Common myeloid progenitor, CD34-positive (primary cell): Measurements from ENCODE around the gene POLA2.

Experiments used
- CTCF ChIA-PET: fragments of 350-600 bp; sonication (Branson Sonifier 250); formaldehyde crosslinking; loops from one replicate; lab custom pipeline; 2021; ENCODE audit warnings: antibody characterized with exemption; lab: Charles Lee
- POLR2A ChIA-PET: fragments of 350-600 bp; sonication (Branson Sonifier 250); formaldehyde crosslinking; loops from one replicate; lab custom pipeline; 2021; ENCODE audit warnings: antibody characterized with exemption; lab: Charles Lee
- DNase-seq, 3 donors: peaks; one replicate each; pipeline versions ENCODE4 v3.0.0 to v3.0.0-alpha.2; 2013
- H3K27ac ChIP-seq, 2 experiments: 1 replicate in 1 of 2; 2 replicates in 1 of 2; pipeline ENCODE4 v1.7.0; 2013; ENCODE audit warnings: inconsistent platforms in 2 of 2, low read length in 2 of 2, mild to moderate bottlenecking in 2 of 2, low read depth in 1 of 2, moderate library complexity in 1 of 2; ENCODE audit not compliant: severe bottlenecking in 2 of 2, insufficient read depth in 1 of 2, poor library complexity in 1 of 2
- H3K27me3 ChIP-seq, 5 experiments: replicated peaks in 2 of 5; 1 replicate in 3 of 5; 2 replicates in 2 of 5; pipeline versions ENCODE4 v1.6.1 to v1.7.0; 2013; ENCODE audit warnings: low read length in 4 of 5, mild to moderate bottlenecking in 2 of 5, moderate library complexity in 2 of 5, inconsistent platforms in 1 of 5; ENCODE audit not compliant: insufficient read depth in 5 of 5, control insufficient read depth in 4 of 5
- H3K36me3 ChIP-seq, 4 experiments: 1 replicate in 2 of 4; 2 replicates in 2 of 4; pipeline versions ENCODE4 v1.6.1 to v1.7.0; 2013; ENCODE audit warnings: low read length in 3 of 4, control low read depth in 1 of 4, mild to moderate bottlenecking in 1 of 4; ENCODE audit not compliant: control insufficient read depth in 4 of 4, insufficient read depth in 4 of 4
- H3K4me1 ChIP-seq, 4 experiments: 1 replicate in 3 of 4; 2 replicates in 1 of 4; pipeline versions ENCODE4 v1.6.1 to v1.7.1; 2013; ENCODE audit warnings: low read length in 3 of 4, mild to moderate bottlenecking in 3 of 4, control low read depth in 1 of 4, inconsistent platforms in 1 of 4, moderate library complexity in 1 of 4; ENCODE audit not compliant: control insufficient read depth in 4 of 4, insufficient read depth in 4 of 4; ENCODE audit errors: control extremely low read depth in 1 of 4
- H3K4me3 ChIP-seq, 7 experiments: 1 replicate in 4 of 7; 2 replicates in 3 of 7; pipeline versions ENCODE4 v1.5.1 to v1.7.0; 2013; ENCODE audit warnings: mild to moderate bottlenecking in 7 of 7, low read length in 6 of 7, moderate library complexity in 6 of 7, inconsistent platforms in 2 of 7, low read depth in 2 of 7, control low read depth in 1 of 7; ENCODE audit not compliant: insufficient read depth in 4 of 7, control insufficient read depth in 1 of 7; ENCODE audit errors: extremely low read depth in 1 of 7
- H3K9me3 ChIP-seq, 5 experiments: 1 replicate in 4 of 5; 2 replicates in 1 of 5; pipeline versions ENCODE4 v1.6.1 to v1.7.1; 2013; ENCODE audit warnings: low read length in 4 of 5, mild to moderate bottlenecking in 2 of 5, inconsistent platforms in 1 of 5, low read depth in 1 of 5, moderate library complexity in 1 of 5; ENCODE audit not compliant: control insufficient read depth in 4 of 5, insufficient read depth in 2 of 5; ENCODE audit errors: control extremely low read depth in 1 of 5
- WGBS: methylation state at CpG from one replicate; pipeline ENCODE4 v1.1.5; 2013; ENCODE audit not compliant: insufficient coverage; 5-methylcytosine and 5-hydroxymethylcytosine counted together

POLA2 gene

DNA sequence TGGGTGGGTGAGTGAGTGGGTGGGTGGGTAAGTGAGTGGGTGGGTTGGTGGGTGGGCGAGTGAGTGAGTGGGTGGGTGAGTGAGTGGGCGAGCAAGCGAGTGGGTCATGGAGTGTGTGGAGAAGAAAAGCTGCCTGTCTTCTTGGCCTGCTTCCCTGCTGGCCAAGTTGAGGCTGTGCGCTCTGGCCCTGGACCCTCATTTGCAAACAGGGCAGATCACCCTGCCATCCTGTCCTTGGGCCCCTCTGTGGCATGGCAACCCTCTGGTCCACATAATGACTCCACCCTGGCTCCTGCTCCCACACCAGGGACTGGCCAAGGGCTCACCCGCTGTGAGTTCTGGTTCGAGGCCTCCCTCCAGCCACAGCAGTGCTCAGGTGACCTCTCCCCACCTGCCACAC, 44.9 kb upstream of the POLA2 start:
- POLR2A ChIA-PET = no interaction called here
- Histone ChIP-seq H3K4me3 (no peak overlapping the region), H3K27ac (no peak overlapping the region), H3K9me3 (no peaks in the 10 kb centered on the region), H3K4me1 (peaks cover 5 to 74% (median 44%) of the 10 kb centered on the region in 4 experiments), H3K36me3 (peaks cover 0 to 4% (median 2%) of the 10 kb centered on the region in 4 experiments), H3K27me3 (no peaks in the 10 kb centered on the region)
- no peak for DNase-seq
- CTCF ChIA-PET = no interaction called here
- WGBS = 100% methylated on average over 5 of the region's 6 CpGs

DNA sequence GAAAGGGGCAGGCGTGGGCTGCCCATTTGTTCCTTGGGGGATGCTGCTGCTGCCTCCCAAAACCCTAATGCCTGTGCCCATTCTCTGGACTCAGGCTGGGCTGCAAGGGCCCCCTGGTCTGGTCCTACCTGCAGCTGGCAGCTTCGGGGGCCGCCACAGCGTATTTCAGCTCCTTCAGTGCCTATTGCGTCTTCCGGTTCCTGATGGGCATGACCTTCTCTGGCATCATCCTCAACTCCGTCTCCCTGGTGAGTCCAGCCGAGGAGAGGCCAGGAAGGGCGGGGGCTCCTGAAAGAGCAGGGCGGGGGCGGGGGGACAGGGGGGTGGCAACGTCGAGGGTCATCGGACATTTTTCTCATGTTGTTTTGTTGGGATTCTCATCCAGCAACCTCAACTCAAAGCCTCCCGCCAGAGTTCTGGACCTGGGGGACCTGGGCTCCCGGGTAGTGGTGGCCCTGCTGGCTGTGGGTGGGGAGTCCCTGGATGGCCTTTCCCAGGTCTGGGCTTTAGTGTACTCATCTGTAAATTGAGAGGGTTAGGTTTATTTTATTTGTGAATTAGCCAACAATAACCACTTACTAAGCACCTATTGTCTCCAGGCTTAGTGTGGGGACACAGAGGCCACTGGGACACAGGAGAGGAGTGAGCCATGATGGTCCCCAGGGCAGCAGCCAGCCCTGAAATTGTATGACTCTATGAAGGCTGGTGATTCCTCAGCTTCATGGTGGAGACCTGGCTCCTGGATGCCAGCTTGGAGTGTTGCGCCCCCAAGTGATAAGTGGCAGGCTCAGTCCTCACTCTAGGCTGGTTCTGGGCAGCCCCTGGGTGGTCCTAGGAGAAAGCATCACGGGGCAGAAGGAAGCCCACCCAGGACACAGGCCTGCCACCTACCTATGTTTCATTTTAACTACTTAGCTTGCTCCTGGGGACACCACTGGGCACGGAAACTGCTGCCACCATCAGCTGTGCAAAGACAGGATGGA, 44.0 kb upstream of the POLA2 start:
- WGBS = 100% methylated on average over 11 of the region's 19 CpGs
- DNase-seq = no peak
- CTCF ChIA-PET = interaction anchor here (1.1 to 14.2 kb wide), 3 partner anchors 13 to 300 kb away, joined by 3 to 166 read pairs (median 3); no protein-coding TSS in a partner anchor
- H3K4me3 ChIP-seq = no peak overlapping the region
- POLR2A ChIA-PET = no interaction called here
- peaks cover 5 to 74% (median 43%) of the 10 kb centered on the region in 4 experiments for H3K4me1 ChIP-seq
- H3K36me3 ChIP-seq = no peaks in the 10 kb centered on the region
- no peak overlapping the region for H3K27ac ChIP-seq
- no peaks in the 10 kb centered on the region for H3K27me3 ChIP-seq
- H3K9me3 ChIP-seq = no peaks in the 10 kb centered on the region

DNA sequence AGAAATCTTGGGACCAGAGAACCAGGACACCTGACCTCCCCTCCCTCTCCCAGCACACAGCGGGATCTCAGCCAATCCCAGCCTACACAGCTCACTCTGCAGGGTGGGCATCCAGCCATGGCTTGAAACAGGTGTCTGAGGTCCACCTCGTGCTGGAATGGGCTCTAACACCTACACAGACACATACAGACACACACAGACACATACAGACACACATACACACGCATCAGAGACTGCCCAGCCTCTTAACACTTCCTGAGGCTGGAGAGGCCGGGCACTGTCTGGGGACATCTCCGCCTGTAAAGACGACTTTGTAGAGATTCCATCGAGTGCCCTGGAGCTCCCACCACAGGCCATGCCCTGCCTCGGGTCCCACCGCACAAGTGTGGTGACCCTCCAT, 43.3 kb upstream of the POLA2 start:
- ChIA-PET POLR2A (no interaction called here), CTCF (interaction anchor here (0.6 to 14.2 kb wide), 4 partner anchors 12 to 301 kb away, joined by 3 to 166 read pairs (median 3); no protein-coding TSS in a partner anchor)
- WGBS = 92% methylated on average over 6 of the region's 9 CpGs
- Histone ChIP-seq H3K27ac (no peak overlapping the region), H3K27me3 (no peaks in the 10 kb centered on the region), H3K36me3 (no peaks in the 10 kb centered on the region), H3K9me3 (no peaks in the 10 kb centered on the region), H3K4me1 (peaks cover 5 to 74% (median 44%) of the 10 kb centered on the region in 4 experiments), H3K4me3 (no peak overlapping the region)
- no peak for DNase-seq

DNA sequence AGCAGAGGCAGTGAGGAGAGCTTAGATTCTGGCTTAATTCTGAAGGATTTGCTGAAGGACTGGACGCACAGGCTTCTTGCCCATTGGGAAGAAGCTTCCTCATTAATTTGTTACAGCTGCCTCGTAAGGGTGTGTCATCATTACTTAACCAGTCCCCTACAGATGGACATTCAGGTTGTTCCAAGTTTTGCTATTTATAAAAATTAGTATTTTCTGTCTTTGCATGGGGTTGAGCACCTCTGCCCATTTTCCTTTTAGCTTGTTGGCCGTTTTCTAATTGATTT, 41.9 kb upstream of the POLA2 start:
- no peak overlapping the region for H3K4me3 ChIP-seq
- ChIA-PET CTCF (interaction anchor here (0.9 to 14.2 kb wide), 4 partner anchors 8 to 97 kb away, joined by 3 to 166 read pairs (median 14); no protein-coding TSS in a partner anchor), POLR2A (no interaction called here)
- no peaks in the 10 kb centered on the region for H3K27me3 ChIP-seq
- DNase-seq = no peak
- no peaks in the 10 kb centered on the region for H3K9me3 ChIP-seq
- peaks cover 5 to 66% (median 32%) of the 10 kb centered on the region in 4 experiments for H3K4me1 ChIP-seq
- H3K27ac ChIP-seq = no peak overlapping the region
- 67% methylated on average over 1 of the region's 3 CpGs for WGBS
- no peaks in the 10 kb centered on the region for H3K36me3 ChIP-seq

DNA sequence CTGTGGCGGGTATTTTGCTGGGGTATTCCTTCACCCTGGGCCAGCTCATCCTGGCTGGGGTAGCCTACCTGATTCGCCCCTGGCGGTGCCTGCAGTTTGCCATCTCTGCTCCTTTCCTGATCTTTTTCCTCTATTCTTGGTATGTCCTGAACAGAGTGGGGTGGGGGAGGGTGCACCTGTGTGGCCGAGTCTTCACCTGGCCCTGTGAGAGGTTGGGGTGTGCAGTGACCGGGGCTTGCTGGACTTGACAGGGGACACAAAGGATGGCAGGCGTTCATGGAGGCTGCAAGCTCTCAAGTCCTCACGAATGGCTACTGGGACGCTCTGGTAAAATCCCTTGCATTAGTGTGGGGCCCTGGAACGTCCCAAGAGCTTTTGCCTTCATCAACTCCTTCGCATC, 40.7 kb upstream of the POLA2 start:
- H3K27me3 ChIP-seq = no peaks in the 10 kb centered on the region
- H3K4me3 ChIP-seq = no peak overlapping the region
- no peaks in the 10 kb centered on the region for H3K9me3 ChIP-seq
- no peak overlapping the region for H3K27ac ChIP-seq
- ChIA-PET CTCF (interaction anchor here (0.6 to 14.2 kb wide), 4 partner anchors 9 to 32 kb away, joined by 3 to 166 read pairs (median 14); no protein-coding TSS in a partner anchor), POLR2A (no interaction called here)
- no peaks in the 10 kb centered on the region for H3K36me3 ChIP-seq
- H3K4me1 ChIP-seq = peaks cover 5 to 68% (median 39%) of the 10 kb centered on the region in 4 experiments
- DNase-seq = no peak
- 100% methylated on average over 6 of the region's 10 CpGs for WGBS

DNA sequence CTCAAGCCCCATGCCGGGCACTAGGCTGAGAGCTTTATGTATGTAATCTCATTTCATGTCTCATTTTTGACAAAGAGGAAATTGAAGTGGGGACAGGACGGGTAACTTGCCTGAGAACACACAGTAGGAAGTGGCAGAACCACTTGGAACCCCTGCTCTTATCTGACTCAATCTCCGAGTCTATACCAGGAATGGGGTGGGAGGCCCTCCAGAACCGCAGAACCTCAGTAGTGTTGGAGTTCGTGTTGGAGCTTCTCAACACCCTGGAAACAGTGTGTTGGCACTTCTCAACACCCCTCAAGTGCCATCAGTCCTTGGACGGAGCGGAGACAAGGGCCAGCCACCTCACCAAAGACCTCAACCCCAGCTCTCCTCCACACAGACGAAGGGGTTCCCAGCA, 38.8 kb upstream of the POLA2 start:
- ChIA-PET CTCF (interaction anchor here (0.9 to 14.2 kb wide), 10 partner anchors 10 to 94 kb away, joined by 3 to 166 read pairs (median 4); partner anchors contain the start of gene CAPN1), POLR2A (interaction anchor here (1.1 kb wide), 1 partner anchor 10 kb away, joined by 5 read pairs; no protein-coding TSS in a partner anchor)
- Histone ChIP-seq H3K9me3 (no peaks in the 10 kb centered on the region), H3K4me1 (peaks cover 10 to 66% (median 43%) of the 10 kb centered on the region in 4 experiments), H3K27ac (no peak overlapping the region), H3K36me3 (no peaks in the 10 kb centered on the region), H3K4me3 (peak overlapping the region in 1 of 7 experiments; percentile 28), H3K27me3 (peaks cover 0 to 3% (median 0%) of the 10 kb centered on the region in 5 experiments)
- 31% methylated on average over 6 of the region's 8 CpGs for WGBS
- peak in 2 of 3 donors; percentile 29 to 33 for DNase-seq

DNA sequence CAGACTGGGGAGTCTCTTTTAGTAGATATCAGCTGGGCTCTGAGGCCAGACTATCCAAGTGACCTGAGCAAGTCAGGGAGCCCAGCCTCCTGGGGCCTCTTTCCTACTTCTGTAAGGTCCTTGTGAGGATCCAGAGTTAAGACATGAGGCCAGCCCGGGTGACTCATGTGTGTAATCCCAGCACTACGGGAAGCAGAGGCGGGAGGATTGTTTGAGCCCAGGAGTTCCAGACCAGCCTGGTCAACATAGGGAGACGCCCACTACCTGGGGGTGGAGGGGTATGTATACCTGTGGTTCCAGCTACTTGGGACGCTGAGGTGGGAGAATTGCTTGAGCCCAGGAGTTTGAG, 36.9 kb upstream of the POLA2 start:
- Histone ChIP-seq H3K9me3 (no peaks in the 10 kb centered on the region), H3K27ac (peak overlapping the region in 1 of 2 experiments; percentile 56), H3K36me3 (no peaks in the 10 kb centered on the region), H3K27me3 (peaks cover 0 to 3% (median 0%) of the 10 kb centered on the region in 5 experiments), H3K4me1 (peaks cover 10 to 58% (median 37%) of the 10 kb centered on the region in 4 experiments), H3K4me3 (peak overlapping the region in 1 of 7 experiments; percentile 80)
- CTCF ChIA-PET = interaction anchor here (1.2 to 14.2 kb wide), 9 partner anchors 10 to 106 kb away, joined by 4 to 166 read pairs (median 7); no protein-coding TSS in a partner anchor
- POLR2A ChIA-PET = no interaction called here
- 89% methylated on average over 5 of the region's 5 CpGs for WGBS
- no peak for DNase-seq
